ENCODE data around the gene KDELR1. TPM values are rescaled to one million over a fixed set of nuclear protein-coding genes. Genes with fewer than 3 reads are reported as not detected.

Gene KDELR1
- total RNA-seq, 1 donor from 2014 or later, result 255 TPM

DNA sequence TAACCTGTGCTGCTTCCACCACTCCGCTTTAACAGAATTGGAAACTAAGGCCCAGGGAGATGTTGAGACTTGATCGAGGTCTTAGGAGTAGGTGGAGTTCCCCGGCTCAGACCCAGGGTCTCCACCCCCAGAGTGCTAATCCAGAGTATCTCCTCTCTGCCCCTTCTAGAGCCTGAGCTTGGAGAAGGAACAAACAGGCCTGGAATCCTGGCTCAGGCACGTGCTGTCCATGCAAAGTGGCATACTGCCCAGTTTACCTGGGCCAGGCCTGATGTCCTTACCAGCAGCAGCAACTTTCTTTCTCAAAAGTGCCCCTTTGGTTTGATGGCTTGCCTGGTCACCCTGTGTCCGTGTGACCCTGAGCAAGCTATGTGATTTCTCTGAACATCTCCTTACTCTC lies 23.5 kb downstream of the KDELR1 start:
- Mint-ChIP-seq H3K27me3 (ENCODE audit: low read depth) (no peaks in the 10 kb centered on the region), H3K9me3 (no peaks in the 10 kb centered on the region), H3K4me3 (no peak overlapping the region), H3K4me1 (peaks cover 17% of the 10 kb centered on the region), H3K27ac (no peak overlapping the region), H3K36me3 (no peaks in the 10 kb centered on the region)
- TF ChIP-seq, protein P1, sequence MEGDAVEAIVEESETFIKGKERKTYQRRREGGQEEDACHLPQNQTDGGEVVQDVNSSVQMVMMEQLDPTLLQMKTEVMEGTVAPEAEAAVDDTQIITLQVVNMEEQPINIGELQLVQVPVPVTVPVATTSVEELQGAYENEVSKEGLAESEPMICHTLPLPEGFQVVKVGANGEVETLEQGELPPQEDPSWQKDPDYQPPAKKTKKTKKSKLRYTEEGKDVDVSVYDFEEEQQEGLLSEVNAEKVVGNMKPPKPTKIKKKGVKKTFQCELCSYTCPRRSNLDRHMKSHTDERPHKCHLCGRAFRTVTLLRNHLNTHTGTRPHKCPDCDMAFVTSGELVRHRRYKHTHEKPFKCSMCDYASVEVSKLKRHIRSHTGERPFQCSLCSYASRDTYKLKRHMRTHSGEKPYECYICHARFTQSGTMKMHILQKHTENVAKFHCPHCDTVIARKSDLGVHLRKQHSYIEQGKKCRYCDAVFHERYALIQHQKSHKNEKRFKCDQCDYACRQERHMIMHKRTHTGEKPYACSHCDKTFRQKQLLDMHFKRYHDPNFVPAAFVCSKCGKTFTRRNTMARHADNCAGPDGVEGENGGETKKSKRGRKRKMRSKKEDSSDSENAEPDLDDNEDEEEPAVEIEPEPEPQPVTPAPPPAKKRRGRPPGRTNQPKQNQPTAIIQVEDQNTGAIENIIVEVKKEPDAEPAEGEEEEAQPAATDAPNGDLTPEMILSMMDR (IDR thresholded peaks at IDR 0.05; ENCODE audit: unreplicated experiment), result no peak
- DNase-seq (ENCODE audit: low spot score in 2 of 2, unreplicated experiment in 2 of 2), result no peak

DNA sequence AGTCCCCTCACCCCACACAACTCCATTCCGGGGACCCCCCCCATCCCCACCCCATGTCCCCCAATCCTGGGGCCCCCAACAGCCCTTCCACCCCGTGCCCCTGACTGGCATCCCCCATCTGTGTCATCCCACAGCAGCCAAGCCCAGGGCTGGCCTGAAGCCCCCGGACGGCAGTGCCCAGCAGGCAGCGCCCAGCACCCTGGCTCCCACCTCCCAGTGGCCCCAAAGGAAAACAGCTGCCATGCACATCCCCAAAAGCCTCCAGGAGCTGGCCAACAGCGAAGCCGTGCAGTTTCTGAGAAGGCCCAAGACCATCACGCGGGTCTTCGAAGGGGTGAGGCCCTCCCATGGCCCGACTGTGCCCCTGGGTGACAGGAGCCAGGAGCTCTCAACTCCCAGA lies 25.7 kb downstream of the KDELR1 start:
- Mint-ChIP-seq H3K27ac (no peak overlapping the region), H3K4me3 (no peak overlapping the region)
- TF ChIP-seq, protein P1 (IDR thresholded peaks at IDR 0.05; ENCODE audit: unreplicated experiment), result no peak

DNA sequence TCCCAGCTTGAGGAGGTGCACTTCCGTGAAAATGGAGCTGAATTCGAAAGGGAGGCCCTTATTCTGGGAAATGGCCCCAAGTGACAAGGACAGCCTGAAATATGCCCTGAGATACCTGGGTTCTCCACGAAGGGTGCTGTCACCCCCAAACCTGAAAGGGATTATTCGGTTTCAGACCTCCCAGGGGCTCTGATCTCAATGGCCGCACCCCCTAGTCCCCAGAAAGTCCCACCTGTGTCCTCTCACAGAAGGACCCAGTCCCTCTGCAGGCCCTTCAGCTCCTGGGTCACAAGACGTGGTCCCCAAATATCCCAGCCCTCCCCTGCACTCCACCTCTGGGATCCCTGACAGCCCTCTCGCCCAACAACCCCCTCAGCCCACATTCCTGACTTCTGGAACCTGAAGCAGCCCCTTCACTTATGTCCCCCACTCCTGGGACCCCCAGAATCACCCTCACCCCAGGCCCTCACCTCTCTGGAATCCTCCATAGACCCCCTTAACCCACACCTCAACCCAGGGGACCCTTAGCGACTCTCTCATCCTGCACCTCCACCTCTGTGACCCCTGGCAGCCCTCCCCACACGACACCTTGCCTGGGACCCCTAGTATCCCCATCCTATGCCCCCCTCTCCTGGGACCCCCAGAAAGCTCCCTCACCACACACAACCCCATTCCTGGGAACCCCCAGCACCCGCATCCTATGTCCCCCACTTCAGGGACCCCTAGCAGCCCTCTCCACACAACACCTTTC lies 26.6 kb downstream of the KDELR1 start:
- Mint-ChIP-seq H3K27me3 (ENCODE audit: low read depth) (no peaks in the 10 kb centered on the region), H3K36me3 (no peaks in the 10 kb centered on the region), H3K4me1 (peaks cover 8% of the 10 kb centered on the region), H3K27ac (no peak overlapping the region), H3K9me3 (no peaks in the 10 kb centered on the region), H3K4me3 (no peak overlapping the region)
- TF ChIP-seq, protein P1 (IDR thresholded peaks at IDR 0.05; ENCODE audit: unreplicated experiment), result no peak
- DNase-seq (ENCODE audit: low spot score in 2 of 2, unreplicated experiment in 2 of 2), result no peak

More for the DNA sequence above, 25.7 kb downstream of the KDELR1 start:
- Mint-ChIP-seq H3K27me3 (ENCODE audit: low read depth) (no peaks in the 10 kb centered on the region), H3K9me3 (no peaks in the 10 kb centered on the region), H3K36me3 (no peaks in the 10 kb centered on the region), H3K4me1 (peaks cover 10% of the 10 kb centered on the region)
- no peak for DNase-seq (ENCODE audit: low spot score in 2 of 2, unreplicated experiment in 2 of 2)

DNA sequence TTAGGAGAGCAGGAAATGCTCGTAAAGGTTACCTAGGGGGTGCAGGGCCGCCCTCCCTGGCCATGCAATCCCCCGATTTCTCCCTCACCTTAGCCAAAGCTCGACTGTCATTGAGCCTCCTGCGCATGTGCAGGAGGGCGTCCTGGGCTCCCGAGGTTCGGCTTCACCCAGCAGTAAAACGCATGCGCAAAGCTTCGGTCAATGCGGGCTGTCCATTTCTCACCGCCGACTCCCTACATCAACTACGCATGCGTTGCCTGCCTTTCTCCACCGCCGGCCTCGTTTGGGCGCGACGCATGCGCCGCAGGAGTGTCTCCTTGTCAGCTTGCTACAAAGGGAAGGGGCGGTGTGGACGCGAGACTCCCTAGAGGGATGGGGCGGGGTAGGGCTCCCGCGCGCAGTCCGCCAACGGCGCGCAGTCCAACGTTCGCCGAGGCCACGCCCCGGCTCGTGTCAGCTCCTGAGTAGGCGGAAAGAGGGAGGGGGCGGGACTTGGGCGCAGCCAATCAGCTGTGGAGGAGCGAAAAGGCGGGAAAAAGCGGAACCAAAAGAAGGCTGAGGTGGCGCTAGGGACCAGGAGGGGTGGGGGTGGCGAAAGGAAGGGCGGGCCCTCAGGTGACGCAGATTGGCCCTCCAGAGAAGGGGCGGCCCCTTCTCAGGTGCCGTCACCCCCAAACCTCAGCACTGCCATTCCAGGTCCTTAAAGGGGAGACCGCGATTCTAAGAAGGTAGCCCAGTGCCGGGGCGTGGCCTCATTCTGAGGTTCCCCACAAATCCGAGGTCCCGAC lies 27.3 kb downstream of the KDELR1 start, which contains the start of the genes SYNGR4 and TMEM143:
Gene SYNGR4 (plus strand): TSS at position 558 of the 788 bp plus-strand sequence. CDS start 1,476 bp downstream, outside the sequence.
Gene TMEM143 (minus strand): TSS at position 131 of the 788 bp plus-strand sequence. CDS start 20 bp downstream, at position 111.
- Mint-ChIP-seq H3K4me1 (peaks cover 3% of the 10 kb centered on the region), H3K36me3 (no peaks in the 10 kb centered on the region), H3K27ac (peak within 1 kb of the TSS; percentile 87), H3K27me3 (ENCODE audit: low read depth) (no peaks in the 10 kb centered on the region), H3K4me3 (peak within 1 kb of the TSS; percentile 73), H3K9me3 (no peaks in the 10 kb centered on the region)
- DNase-seq (ENCODE audit: low spot score in 2 of 2, unreplicated experiment in 2 of 2), result peak; percentile 97 to 99
- TF ChIP-seq, protein P1 (IDR thresholded peaks at IDR 0.05; ENCODE audit: unreplicated experiment), result no peak

DNA sequence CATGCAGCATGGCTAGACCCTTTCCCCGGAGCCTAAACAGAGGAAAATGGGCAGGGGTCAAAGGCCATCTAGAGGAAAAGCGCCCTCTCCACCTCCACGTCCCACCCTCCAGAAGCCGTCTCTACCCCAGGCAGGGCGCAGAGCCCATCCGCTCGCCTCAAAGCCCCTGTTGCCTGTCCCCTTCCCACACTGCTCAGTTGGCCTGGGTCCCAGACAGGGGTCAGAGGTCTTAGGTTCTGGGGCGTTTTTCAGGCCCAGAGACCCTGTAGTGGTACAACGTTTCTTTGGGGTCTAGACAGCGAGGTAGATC lies 27.9 kb downstream of the KDELR1 start:
- peak overlapping the region; percentile 87 for H3K27ac Mint-ChIP-seq
- H3K27me3 Mint-ChIP-seq (ENCODE audit: low read depth), result no peaks in the 10 kb centered on the region
- peaks cover 3% of the 10 kb centered on the region for H3K4me1 Mint-ChIP-seq
- H3K4me3 Mint-ChIP-seq, result peak overlapping the region; percentile 73
- TF ChIP-seq, protein P1 (IDR thresholded peaks at IDR 0.05; ENCODE audit: unreplicated experiment), result no peak
- no peaks in the 10 kb centered on the region for H3K36me3 Mint-ChIP-seq
- no peaks in the 10 kb centered on the region for H3K9me3 Mint-ChIP-seq
- DNase-seq (ENCODE audit: low spot score in 2 of 2, unreplicated experiment in 2 of 2), result peak in 1 of 2 experiments; percentile 65

Data from mesothelial cell of epicardium (in vitro differentiated cells).